ENCODE results near the gene LRRN4.
"Not testable (repeated sequence)": the region's sequence is repeated elsewhere in the genome, so short reads cannot be mapped to it uniquely, and the experiment has no call there.

- not testable (repeated sequence) for TF ChIP-seq POLR2A, CTCF (IDR thresholded peaks at IDR 0.05)
These were observed 810 bp upstream of the LRRN4 start for GRCh38 chr20:6054689-6055051.
